DMS79 (cell line): ENCODE results near the gene PTPRN.

ENCODE experiments used
- DNase-seq: peaks from one replicate; lab custom pipeline; 2025; lab: John Stamatoyannopoulos, UW

The PTPRN gene

DNA sequence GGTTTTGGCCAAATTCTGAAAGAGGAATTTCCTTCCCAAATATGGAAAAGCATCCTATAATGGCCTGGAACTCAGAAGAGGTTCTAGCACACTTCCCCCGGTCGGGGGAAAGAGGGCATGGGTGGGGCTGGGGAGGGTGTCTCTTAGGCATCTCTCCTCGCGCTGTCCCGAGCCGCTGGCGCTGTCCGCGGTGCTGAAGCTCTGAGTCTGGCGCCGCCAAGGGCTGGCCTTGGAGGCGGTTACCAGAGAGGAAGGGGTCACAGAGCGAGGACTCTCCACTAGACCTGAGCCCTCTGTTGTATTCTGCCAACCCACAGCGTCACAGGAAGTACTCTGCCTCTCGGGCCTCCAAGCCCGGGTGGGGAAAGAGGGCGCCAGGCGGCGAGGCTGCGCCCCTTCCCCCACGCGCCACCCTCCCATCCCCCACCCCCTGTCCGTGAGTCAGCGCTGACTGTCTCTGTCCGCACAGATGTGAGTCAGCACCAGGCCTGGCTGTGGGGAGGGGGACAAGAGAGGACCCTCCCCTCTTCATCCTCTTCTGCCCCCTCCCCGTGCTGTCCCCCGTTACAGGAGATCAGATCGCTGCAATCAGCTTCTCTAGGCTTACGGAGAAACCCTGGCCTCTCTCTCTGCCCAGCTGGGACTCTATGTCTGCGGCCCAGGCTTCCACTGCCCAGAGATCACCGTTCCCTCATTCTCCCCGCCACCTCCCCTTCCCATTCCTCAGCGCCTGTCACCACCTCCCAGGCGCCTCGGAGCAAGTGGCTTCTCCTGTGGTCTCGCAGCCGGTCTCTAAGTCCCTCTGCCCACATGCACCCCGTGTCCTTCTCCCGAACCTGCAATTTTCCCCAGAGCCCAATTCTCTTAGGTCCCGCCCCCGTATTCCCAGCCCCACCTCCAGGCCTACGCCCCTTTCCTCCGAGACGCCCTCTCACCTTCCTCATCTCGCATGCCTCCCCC, 779 bp downstream of the PTPRN start:
- peak; percentile 30 for DNase-seq

- DNase-seq: no peak
Observed at GRCh38 chr2:219306047-219306446, 3.2 kb downstream of the PTPRN start.

- DNase-seq: no peak
Observed at GRCh38 chr2:219304223-219304622, 5.0 kb downstream of the PTPRN start.

DNA sequence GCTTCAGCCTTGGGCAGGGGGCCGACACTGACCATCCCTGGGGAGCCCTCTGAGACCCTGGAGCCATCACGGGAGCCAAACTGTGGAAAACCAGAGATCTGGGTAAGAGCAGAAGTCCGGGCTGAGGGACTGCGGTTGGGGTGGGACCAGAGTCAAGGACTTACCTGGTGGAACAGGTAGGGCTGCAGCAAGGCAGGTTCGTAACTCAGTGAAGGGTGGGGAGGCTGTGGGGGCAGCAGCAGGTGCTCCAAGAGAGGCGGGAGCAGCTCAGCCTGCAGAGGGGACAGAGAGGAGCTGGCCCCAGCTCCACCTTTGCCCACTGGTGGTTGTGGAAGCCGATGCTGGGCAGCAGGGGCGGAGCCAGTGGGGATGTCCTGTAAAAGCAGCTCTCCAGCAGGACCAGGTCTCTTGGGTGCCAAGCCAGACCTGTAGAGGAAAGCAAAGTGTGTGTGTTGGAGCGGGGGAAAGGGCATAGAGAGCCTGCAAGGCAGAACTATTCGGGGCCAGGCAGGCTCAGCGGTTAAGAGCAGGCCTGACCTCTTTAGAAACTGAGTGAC, 6.7 kb downstream of the PTPRN start:
- DNase-seq: no peak

DNA sequence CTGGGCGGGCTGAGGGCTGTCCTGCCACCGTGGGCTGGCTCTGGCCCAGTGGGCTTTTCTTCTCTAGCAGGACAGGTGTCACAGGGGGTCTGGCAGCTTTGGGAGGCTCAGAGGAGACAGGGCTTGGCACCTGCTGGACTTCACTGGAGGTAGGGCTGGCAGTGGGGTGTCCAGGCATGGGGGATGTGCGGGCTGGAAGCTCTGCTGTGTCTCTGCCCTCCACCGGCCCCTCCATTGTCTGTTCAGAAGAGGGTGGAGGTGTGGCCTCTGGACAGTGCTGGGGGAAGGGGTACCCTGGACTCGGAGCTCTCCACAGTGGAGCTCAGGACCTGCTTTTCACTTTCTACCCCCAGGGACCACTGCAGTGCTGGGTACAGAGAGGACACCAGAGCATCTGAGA, 9.2 kb downstream of the PTPRN start:
- no peak for DNase-seq

DNA sequence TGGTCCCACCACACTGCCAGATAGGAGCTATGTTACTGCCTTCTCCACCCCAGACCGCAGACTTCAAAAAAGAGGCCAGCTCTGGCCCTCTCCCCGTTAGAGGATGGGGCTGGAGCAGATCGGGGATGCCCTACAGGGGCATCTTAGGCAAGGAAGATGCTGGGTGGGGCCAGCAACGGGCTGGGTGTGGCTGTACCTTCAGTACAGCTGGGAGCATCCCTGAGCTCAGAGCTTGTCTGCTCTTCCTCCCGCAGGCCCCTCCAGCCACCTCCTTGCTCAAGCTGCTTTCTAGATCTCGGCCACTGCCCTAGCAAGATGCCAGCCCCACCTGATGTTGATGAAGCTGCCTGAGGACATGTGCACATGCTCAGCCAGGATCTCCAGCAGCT, 9.8 kb downstream of the PTPRN start:
- DNase-seq: no peak

GRCh38 chr2:219298759-219299371, 10.3 kb downstream of the PTPRN start:
- DNase-seq: peak; percentile 44

DNA sequence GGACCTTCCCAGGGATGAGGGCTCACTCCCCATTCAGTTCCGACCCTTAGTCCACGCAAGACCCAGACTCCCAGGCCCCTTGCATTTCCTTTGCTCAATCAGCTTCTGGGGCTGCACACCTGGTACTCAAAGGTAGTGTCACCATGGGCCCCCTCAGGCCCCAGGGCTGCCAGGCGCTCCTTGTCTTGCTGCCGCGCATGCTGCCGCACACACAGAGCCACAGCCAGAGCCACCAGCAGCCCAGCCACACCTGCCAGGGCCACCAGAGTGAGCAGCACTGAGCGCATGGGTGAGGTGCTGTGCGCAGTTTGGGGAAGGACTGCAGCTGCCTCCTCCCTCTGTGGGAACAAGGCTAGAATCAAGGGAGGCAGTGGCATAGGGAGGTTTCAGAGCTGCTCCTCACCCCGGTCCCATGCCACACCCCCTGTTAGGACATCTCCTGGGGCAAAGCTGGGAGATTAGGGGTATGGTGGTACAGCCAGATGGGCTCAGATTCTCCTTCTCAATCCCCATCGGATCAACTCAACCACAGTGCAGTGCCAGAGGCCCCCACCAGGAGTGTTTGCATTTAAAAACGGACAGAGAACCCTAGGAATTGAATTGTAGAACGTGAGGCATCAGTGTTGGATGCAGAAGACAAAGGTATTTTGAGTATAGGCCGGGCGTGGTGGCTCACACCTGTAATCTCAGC, 11.3 kb downstream of the PTPRN start:
- no peak for DNase-seq

DNA sequence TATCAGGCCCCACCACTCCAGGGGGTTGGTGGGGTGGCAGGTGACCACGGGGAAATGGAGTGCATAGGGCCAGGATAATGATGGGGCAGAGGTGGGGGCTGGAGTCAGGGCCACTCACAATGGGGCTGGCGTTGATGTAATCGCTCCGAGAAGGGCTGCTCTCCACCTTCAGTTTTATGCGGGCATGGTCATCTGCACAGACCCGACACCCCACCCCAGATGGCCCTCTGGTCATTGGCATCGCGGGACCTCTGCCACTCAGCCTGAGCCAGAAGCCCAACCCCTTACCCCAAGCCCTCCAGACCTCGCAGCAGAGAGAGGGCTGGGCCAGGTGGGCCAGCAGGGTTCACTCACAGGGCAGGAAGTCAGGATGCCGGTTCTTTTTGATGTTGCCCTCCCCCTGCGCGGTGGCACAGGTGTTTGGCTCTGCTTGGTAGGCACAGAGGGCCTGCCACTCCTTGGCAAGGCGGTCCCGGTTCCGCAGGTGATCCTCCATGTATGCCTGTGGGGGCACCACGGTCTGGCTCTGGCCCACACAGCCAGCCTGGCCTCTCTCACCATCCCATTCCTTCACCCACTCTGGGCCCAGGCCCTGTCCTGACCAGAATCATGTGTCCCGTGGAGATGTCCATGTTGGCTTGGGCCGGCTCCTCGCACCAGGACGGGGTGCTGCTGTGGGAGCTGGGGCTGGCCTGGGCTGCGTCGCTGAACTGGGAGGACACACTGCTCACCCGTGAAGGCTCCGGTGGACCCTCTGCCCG, 12.4 kb downstream of the PTPRN start:
- DNase-seq: no peak

GRCh38 chr2:219296142-219296541, 13.1 kb downstream of the PTPRN start:
- no peak for DNase-seq

DNA sequence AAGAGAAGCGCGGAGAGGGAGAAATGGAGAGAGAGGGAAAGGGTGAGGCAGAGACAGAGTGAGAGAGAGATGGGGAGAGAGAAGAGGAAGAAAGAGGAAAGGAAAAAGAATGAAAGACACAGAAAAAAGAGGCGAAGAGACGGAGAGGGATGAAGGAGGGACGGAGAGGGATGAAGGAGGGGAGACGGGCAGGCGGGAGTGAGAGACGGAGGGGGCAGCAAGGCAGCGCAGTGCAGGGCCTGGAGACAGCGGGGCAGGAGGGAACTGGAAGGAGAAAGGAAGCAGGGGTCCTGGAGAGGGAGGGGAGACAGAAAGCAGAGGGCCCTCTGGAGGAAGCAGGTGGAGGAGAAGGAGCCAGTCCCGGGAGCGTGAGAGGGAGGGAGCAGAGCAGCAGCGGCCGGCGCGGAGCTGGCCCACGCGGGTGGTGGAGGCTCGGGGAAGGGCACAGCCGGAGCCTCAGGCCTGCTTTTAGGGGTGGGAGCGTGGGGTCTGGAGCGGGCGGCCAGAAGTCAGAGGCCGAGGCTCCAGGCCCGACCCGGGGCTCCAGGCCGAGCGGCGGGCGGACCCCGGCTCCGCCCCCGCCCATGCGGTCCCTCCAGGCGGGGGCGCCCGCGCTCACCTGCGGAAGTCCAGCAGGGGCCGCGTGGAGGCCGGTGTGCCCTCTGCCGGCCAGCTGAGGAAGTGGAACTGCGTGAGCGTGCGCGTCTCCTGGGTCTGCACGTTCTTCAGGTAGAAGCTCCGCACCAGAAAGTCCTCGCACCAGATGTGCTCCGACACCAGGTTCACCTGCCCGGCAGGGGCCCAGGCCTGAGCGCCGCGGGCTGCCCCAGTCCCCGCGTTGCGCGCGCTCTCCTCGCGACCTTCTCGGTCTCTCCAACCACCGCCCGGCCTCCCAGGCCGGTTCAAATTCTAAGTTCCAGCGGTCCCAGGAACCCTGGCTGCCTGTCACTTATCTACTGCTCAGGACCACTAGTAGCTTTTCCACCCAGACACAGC, 14.5 kb downstream of the PTPRN start:
- peak; percentile 9 for DNase-seq

DNA sequence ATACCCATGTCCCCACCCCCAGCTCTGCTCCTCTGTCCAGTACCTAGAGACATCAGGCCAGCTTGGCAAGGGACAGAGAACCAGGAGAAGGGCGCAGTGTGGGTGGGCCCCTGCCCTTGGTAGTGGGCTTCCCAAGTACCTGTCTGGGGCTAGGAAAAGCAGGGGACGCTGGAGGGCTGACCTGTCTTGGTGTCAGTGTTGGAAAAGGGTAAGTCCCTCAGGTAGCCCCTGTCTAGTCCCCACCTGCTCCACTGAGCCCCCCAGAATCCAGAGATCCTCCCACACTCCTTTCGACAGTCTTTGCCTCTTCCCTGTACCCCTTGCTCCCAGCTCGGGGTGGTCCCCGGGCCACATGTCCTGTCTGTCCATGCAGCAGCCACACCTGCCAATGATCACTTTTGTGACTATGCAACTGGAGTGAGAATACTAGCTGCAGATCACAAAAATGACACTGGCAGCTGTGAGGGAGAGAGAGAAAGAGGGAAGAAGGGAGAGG, 15.4 kb downstream of the PTPRN start:
- no peak for DNase-seq

DNA sequence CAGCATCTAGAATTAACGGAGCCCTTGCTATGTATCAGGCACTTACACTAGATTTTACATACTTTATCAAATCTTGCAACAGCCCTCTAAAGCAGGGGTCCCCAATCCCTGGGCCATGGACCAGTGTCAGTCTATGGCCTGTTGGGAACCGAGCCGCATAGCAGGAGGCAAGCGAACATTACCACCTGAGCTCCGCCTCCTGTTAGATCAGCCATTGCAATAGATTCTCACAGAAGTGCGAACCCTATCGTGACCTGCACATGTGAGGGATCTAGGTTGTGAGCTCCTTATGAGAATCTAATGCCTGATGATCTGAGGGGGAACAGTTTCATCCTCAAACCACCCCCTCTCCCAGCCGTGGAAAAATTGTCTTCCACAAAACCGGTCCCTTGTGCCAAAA, 16.6 kb downstream of the PTPRN start:
- DNase-seq: no peak

GRCh38 chr2:219291910-219292490, 17.2 kb downstream of the PTPRN start:
- no peak for DNase-seq

DNA sequence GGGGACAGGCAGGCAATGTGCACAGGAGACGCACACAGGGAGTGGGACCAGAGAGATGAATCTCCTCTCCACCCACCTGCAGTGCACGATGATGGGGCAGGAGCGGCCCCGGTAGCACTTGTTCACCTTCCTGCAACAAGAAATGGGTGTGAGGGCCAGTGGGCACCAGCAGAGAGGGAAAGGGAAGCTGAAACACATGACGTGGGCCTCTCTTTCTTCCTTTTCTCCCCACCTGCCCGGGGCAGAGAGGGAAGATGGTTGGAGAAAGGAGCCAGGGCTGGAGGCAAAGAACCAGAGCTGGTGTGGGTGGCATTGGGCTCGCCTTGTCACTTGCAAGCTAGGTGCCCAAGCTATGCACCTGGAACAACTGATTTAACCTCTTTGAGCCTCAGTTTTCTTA, 17.8 kb downstream of the PTPRN start:
- DNase-seq: no peak

- no peak for DNase-seq
Observed at GRCh38 chr2:219290381-219291171, 18.6 kb downstream of the PTPRN start.

DNA sequence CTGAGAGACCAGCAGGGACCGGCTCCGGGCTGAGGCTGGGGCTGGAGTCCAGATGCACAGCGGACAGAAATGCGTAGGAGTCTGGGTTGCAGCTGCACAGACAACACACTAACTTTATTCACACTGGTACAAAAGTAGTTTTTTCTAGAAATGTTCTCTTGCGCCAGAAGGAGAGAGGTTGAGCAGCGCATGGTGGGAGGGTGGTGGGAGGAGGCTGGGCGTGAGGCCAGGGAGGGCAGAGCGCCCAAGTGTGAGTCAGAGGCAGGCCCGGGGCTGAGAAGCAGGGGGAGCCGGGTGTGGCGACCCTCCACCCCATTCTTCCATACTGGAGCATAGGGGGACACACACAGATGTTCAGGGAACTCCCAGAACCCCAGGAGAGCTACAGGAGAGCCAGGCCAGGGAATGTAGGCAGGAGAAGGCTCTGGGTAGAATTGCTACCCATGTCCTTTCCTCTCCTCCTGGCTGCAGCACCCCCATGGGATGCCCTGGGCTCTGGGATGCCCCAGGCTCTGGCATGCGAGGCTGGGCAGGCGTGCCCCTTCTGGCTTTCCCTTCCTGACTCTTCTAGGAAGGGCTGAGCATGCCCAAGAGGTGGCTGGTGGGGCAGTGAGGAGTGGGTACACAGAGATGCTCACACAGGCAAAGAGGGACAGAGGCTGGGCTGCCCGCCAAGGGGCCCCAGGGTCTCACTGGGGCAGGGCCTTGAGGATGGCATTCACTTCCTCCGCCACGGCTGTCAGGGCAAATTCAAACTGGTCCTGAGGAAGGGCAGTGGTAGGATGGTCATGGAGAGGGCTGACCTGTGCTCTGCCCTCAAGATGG, 19.5 kb downstream of the PTPRN start:
- DNase-seq: no peak

- no peak for DNase-seq
Observed at GRCh38 chr2:219289195-219289536, 20.0 kb downstream of the PTPRN start.
